ACHN (cell line): ENCODE data around the gene PDE1C.
"Not testable (repeated sequence)": the region's sequence is repeated elsewhere in the genome, so short reads cannot be mapped to it uniquely, and the experiment has no call there.

Experiments
- DNase-seq: peaks from one replicate; pipeline ENCODE4 v3.0.0-alpha.2; 2015
- in situ Hi-C: cut with HindIII; loops from 2 replicates; pipeline ENCODE4 v1.10.0; 2017; ENCODE audit warnings: low sequenced_read_pairs, low pct_ligation_motif_present, low pct_unique_long_range_greater_than_20kb

Gene PDE1C

DNA sequence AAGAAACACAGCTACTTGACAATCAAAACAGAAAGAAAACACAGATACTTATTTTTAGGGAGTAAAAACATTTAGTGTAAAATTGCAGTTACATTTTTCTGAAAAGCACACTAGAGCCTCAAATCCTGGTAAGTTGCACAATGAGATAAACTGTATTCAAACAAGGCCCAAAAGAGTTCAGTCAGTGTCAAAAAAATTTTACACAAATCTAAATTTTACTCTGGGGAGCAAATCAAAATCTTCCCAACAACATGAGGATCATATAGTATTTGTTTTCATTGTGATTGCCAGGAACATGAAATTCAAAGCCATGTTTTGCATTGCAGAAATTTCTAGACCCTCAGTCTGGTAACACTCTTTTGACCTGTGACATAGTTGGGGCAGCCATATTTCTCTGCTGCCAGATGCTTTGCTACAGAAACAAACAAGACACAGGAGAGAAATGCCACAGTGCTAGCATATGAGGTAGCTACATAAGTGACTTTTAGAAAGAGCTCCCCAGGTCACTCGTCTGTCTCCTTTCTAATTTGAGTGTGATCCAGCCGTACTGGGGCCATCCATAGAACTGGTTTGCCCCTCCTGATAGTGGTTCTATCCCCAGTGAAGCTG is 49.6 kb downstream of the PDE1C start:
- no peak for DNase-seq
- in situ Hi-C loops = no loop called here

DNA sequence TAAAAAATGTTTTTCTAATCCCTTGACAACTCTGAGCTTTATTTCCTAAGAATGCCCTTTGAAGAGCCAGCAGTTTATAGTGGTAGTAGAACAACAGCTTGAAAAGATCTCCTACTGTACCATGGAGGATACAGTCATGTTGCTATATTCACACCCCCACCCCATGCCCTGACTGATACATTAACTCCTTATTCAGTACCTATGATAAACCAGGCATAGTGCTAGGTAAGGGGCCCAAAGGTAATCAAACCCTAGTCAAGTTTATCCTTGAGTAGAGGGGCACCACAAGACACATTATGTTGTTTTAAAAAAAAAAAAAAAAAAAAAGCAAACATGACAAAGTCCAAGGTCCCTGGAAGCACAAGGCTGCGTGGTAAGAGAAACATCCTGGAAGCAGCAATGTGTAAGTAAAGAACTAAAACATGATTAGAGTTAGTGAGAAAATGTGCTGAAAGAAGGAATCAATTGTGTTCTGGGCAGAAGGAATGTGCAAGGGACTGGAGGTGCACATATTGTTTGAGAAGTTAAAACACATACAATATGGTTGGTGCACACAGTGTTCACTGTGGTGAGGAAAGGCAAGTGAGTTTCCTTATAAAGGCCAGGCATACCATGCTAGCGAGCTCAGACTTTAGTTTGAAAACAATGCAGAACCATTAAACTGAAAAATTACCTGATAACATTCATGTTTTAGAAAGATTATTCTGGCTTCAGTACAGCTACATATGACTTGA is 51.2 kb downstream of the PDE1C start:
- in situ Hi-C loops = no loop called here
- DNase-seq = no peak

DNA sequence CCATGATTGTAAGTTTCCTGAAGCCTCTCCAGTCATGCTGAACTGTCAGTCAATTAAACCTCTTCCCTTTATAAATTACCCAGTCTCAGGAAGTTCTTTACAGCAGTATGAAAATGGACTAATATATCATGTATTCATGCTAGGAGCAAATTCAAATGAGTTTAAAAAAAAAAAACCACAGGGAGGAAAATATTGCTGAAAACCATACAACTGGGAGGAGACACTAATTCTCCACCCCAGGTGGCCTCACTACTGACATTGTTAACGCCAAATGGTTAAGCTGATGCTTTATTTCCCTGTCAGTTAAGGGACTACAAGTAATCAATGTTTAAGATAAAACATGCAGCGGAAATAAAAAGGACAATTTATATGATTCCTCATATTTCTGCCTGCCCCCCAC is 55.1 kb downstream of the PDE1C start:
- DNase-seq = no peak
- in situ Hi-C loops = no loop called here

DNA sequence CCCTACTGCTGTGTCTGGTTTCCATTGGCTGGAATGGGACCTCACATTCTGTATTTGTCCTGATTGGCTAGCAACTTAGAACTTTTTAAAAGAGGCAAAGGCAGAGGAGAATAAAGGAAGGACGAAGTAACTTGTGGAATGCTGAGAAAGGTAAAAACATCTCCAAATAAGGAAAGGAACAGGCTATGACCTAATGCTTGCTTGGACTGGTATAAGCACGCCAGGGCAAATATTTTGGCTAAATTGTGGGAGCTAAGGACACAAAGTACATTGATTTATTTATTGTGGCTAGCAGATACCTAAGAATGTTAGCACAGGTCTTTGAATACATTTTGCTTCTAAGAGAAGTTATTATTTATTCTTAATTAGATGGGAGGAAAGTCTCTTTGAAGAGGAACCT is 56.7 kb downstream of the PDE1C start:
- in situ Hi-C loops, DNase-seq: not testable (repeated sequence)

DNA sequence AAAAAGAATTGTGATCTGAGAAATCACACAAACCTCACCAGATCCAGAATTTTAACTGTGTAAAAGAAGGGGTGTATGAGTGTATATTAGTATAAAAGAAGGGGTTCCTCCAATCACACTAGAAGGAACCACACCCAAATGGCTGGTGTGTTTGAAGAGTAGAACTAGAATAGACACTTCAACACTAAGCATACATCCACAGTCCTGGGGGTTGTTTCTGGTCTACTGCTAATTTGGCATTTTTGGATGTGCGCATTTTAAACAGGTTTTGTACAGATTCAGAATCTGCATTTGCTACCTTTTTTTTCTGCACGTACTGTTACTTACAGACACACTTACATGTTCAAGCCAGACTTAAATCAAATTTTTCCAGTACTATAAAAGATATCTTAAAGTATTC is 64.6 kb downstream of the PDE1C start:
- DNase-seq = no peak
- in situ Hi-C loops = no loop called here

DNA sequence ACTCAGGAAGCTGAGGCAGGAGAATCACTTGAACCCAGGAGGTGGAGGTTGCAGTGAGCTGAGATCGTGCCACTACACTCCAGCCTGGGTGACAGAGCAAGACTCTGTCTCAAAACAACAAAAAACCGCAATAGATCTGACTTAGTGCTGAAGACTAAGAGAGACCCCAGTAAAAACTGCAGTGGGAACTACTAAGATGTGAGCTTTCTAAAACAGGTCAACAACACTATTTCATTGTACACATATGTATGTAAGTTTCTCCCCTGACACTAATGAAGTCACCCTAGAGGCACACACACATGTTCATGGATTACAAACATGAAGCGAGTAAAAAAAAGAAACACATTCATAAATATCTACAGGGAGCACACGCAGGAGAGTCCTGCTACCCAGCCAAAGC is 68.3 kb downstream of the PDE1C start:
- in situ Hi-C loops = no loop called here
- DNase-seq = no peak

DNA sequence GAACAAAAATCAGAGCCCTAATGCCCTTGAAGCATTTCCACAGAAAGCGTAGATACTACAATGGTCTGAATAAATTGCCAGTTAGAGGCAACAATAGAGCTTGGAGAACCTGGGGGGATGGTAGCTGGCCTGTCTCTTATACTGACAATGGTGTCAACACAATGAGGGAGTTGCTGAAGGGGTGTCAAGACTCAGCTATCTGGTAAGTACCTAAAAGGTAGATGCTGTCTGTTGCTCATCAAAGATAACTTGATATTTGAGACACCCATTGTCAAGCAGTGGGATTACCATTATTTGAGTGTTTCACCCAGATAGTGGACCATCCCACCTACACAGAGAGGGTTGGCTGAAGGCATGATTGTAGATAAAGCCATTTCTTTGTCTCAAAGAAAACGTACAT is 72.8 kb downstream of the PDE1C start:
- DNase-seq = no peak
- in situ Hi-C loops = no loop called here

DNA sequence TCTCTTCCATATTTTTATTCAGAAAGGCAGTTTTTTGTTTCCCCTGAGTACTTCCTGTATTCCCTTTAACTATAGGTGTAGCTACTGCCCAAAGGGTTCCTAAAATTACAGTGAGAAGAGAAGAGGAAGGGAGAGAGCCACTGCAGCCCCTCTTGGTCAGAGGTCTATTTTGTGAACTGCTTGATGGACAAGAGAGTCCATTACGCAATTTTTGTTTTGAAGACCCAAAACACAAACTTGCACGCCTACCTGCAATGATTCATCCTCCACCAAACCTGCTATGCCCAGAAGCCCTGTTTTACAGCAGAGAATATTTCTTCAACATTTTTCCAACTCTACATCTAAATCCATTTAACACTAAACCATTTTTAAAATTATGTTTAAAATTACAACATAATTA is 75.1 kb downstream of the PDE1C start:
- in situ Hi-C loops = no loop called here
- DNase-seq = no peak

DNA sequence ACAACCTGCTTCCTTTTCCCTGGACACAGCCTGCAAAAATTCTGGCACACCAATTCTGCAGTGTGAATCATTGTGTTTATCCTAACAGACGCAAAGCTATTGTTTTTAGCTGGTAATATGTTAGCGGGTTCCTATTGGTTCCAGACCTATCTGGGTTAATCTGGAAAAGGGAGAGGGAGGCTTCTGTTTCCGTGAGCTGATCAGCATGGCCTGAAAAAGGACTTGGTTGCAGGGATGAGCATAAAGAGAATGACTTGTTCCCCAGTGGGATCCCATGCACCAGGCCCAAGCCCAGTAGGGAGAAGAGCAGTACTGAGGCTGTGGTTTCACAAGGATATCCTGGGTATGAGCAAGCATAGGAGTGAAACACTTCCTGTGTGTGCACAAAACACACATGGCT is 78.4 kb downstream of the PDE1C start:
- in situ Hi-C loops = no loop called here
- no peak for DNase-seq

DNA sequence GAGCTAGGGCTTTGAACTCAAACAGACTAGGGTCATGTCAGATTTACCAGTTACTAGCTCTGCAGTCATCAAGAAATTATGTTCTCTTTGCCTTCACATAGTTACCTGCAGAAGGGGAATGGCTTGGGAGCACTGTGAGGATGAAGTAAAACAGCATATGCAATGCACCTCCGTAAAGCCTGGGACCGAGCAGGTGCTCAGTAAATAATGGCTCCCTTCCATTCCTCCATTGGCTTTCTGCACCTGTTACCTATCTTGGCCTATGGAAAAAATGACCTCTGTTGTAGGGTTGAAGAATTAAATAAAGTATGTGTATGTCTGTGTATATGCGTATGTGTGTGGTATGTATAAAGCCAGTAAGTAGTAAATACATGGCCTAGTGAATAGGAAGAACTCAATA is 78.8 kb downstream of the PDE1C start:
- DNase-seq = no peak
- in situ Hi-C loops = no loop called here

DNA sequence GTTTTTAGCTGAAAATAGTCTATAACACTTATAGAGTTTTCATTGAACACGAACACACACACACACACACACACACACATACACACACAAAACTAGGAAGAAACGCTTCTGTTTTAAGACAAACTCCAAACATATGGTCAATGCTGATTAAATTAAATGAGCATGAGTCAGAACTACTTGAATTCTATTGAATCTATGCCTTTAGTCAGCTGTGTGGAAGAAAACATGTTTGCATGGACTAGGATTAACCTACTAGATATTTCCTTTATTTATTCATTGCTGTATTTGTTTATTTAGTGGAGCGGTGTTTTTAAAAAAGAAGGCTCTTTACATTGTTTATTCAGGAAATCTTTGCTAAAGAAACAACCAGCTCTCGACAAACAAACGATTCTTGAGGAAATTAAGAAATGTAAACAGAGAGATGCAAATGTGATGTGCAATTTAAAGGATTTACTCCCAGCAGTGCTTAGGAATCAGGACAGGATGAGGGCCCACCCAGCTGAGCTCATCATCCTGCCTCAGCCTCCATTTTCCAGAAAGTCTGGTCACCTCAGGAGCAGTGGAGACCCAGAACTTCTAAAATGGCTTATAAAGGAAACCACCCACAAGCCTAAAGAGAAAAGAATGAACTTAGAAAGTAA is 83.2 kb downstream of the PDE1C start:
- in situ Hi-C loops = no loop called here

DNA sequence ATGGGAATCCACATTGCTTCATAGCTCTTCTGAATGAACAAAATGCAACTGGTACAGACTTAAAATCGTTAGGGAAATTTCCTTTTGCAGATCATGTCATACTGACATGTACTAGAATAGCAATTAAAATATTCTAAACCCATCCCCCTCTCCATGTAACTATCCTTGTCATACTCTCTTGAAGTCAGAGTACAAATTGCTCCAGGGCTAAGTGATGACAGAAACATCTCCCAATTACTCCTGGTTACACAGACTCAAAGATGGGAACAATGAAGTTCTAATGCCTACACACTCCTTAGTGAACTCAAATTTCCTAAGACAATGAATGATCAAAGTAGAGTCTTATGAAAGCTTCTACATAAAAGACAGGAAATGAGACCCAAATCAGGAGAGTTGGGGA is 87.2 kb downstream of the PDE1C start:
- in situ Hi-C loops = no loop called here
- no peak for DNase-seq

More for the DNA sequence above, 83.2 kb downstream of the PDE1C start:
- no peak for DNase-seq

DNA sequence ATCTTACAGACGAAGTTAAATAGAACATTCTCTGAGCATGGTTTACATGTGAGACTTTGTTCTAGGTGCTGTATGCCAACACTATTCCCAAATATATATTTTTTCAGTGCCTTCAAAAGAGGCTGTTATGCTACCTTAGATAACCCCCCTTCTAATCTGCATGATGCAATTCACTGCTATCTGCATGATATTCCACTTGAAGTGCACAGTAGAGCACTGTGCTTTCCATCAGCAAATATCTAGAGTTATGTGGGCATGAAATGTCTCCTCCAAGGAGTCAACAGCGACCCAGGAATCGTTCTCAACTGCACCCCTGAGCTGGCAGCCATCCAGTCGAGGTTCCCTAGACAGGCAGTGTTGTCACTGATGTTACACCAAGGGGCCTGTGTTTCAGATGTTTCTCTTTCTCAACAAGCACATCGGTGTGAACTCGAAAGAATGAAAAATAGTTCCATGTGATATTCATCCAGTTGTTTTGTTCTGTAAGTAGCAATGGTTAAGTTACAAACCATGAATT is 88.3 kb downstream of the PDE1C start:
- no peak for DNase-seq
- in situ Hi-C loops = no loop called here

DNA sequence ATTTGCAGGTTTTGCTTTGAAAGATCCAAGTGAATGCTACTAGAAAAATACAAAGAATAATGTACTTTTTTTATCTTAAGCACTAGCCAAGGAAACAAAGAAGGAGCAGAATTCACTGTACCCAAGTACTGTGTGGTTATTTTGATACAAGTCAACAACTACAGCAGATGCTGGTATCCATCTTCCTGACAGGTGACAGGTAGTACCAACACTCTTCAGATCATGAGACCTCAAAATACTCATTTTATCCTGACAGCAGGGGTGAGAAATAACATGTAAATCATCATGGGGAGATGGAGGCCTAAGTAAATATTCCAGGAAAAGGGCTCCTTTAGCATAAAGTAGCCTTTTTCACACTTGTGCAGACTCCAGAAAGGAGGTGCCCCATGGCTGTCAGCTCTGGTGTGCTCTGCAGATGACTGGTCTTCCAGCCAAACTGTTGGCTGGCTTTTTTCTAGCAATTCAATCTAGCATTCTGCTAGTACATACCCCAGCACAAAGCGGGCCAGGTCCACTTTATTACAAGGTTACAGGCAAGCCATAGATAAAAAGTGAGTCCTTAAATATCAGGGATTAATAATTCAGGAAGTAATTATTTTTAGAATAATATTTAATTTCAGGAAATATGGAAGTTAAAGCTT is 90.4 kb downstream of the PDE1C start:
- in situ Hi-C loops = no loop called here
- no peak for DNase-seq

DNA sequence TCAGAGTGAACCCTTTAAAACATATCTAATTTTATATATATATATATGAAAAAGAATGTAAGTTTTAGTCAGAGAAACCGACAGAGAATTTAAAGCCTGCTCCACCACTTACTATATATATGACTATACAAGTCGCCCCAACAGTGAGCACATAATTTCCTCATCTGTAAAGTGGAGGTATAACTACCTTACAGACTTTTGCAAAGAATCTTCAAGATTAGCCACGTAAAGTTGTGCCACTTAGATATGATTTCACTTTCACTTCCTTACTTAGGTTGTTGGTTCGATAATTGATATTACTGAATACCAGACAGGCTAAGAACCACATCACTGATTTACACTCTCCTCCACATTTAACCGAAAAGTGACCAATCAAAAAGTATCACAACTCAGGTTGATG is 94.7 kb downstream of the PDE1C start:
- in situ Hi-C loops = no loop called here
- no peak for DNase-seq

DNA sequence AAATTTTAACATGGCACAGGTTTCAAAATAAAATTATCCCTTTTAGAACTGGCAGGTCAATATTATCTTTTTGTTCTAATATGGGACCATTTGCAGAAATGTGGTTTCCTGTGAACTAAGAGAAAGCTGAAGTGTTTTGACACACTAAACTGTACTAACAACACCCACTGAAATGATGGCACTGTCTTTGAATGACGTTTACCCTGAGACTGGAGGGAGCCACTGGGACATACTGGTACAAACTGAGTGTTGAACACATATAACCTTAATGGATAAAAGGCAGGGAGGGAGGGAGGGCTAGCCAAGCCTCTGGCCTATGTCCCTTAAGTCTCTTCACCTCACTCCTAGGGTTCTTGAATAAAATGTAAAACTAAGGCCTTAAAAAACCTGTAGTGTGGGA is 95.9 kb downstream of the PDE1C start:
- DNase-seq = no peak
- in situ Hi-C loops = no loop called here

DNA sequence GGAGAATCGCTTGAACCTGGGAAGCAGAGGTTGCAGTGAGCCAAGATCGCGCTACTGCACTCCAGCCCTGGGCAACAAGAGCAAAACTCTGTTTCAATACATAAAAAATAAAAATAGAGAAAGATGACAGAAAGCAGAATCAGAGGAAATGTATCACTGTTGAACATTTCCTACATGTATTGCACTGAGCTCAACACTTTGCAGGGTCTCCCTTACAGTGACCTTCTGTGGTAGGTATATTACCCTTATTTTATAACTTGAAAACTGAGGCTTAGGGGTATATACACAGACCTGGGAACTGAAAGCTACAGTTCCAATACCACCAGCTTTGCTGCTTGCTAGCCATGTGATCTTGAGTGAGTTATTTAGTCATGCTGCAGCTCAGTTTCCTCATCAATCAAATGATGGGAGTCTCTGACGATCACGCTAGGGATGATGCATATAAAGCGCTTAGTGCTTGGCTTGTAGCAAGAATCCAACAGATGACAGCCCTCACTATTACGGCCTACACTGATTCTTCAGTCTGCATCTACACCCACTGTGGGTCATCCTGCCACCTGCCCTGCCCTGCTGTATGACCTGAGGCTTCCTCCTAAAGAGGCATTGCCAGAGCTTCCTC is 99.0 kb downstream of the PDE1C start:
- in situ Hi-C loops = no loop called here

DNA sequence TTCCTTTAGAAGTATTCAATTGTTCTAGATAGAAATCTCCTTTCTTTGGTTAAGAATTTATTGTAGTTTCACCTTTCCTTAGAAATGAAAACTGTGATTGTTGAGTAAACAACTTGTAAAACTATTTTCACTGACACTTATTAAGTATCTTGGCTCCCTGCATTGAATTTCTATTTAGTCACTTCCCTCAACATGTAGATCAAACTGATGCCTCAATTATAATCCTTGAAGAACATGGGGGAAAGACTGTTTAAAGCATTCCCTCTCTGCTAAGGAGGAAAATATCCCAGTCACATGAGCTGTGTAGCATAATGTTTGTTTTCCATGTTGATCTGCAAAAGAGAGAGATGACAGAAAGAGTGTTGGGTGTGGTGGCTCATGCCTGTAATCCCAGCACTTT is 99.7 kb downstream of the PDE1C start:
- no peak for DNase-seq
- in situ Hi-C loops = no loop called here

More for the DNA sequence above, 99.0 kb downstream of the PDE1C start:
- no peak for DNase-seq

DNA sequence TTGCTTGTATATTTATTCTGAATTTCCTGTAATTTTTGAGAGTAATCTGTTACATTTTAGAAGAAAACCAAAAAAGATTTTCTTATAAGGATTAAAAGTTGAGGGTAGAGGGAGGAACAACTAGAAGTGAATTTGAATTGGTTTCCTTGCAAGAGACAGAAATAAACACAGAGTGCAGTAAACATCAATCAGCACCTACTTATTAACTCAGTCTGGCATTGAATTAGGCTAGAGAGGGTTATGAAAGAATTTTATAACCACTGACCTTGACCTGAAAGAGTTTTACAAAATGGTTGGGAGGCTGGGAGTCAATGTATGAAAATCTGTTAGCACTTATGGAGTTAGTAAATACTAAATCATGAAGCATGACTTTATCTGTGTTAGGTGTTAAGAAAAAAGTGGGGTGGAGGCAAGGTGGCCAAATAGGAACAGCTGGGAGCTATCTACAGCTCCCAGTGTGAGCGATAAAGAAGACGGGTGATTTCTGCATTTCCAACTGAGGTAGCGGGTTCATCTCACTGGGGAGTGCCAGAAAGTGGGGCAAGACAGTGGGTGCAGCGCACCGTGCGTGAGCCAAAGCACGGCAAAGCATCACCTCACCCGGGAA is 106.5 kb downstream of the PDE1C start:
- DNase-seq = no peak
- in situ Hi-C loops = no loop called here
